22Rv1 (cell line): ENCODE data around the gene MAN2A2.

Experiments used
- H3K27ac ChIP-seq: fragments of 450-650 bp; 2 replicates; pipeline ENCODE4 v1.5.1; 2017
- CTCF ChIP-seq: fragments of 450-650 bp; IDR thresholded peaks from 2 replicates; pipeline ENCODE4 v1.5.1; 2017; ENCODE audit warnings: mild to moderate bottlenecking
- ZFX ChIP-seq: fragments of 450-650 bp; IDR thresholded peaks from 2 replicates; pipeline ENCODE4 v1.6.1; 2017; ENCODE audit warnings: antibody characterized with exemption, borderline replicate concordance

Gene MAN2A2

GRCh38 chr15:90866800-90867199, 36.3 kb upstream of the MAN2A2 start:
- peak overlapping the region; percentile 78 for H3K27ac ChIP-seq
- TF ChIP-seq ZFX (no peak), CTCF (no peak)

- H3K27ac ChIP-seq = peak within 1 kb of the TSS; percentile 78
- TF ChIP-seq ZFX (no peak), CTCF (no peak)
These were observed 34.8 kb upstream of the MAN2A2 start, which contains the start of gene FURIN for GRCh38 chr15:90868261-90868689. FURIN (plus strand) TSS chr15:90868588; CDS start chr15:90875741, 7,153 bp downstream.

- peak overlapping the region; percentile 78 for H3K27ac ChIP-seq
- TF ChIP-seq CTCF = no peak
- no peak for TF ChIP-seq ZFX
These were observed 34.0 kb upstream of the MAN2A2 start for GRCh38 chr15:90869140-90869541.

- TF ChIP-seq ZFX (no peak), CTCF (0 out of 2 replicates have a peak, but pooled peaks have one; percentile 5)
- H3K27ac ChIP-seq = peak overlapping the region; percentile 78
These were observed 33.3 kb upstream of the MAN2A2 start for GRCh38 chr15:90869601-90870353.

GRCh38 chr15:90870354-90871138, 32.6 kb upstream of the MAN2A2 start:
- H3K27ac ChIP-seq = peak overlapping the region; percentile 78
- TF ChIP-seq CTCF (no peak), ZFX (no peak)

GRCh38 chr15:90871139-90871715, 31.9 kb upstream of the MAN2A2 start:
- H3K27ac ChIP-seq = peak overlapping the region; percentile 78
- TF ChIP-seq ZFX = no peak
- TF ChIP-seq CTCF = no peak
